ENCODE results near the gene PTPN7.

GRCh38 chr1:202151045-202151444 is 9.4 kb downstream of the PTPN7 start:
- TF ChIP-seq POLR2A (IDR thresholded peaks at IDR 0.05) (no peak), CTCF (IDR thresholded peaks at IDR 0.05) (no peak), POLR2AphosphoS5 (IDR thresholded peaks at IDR 0.05) (no peak), EP300 (IDR thresholded peaks at IDR 0.05) (no peak)
